ENCODE measurements around the gene AZI2. TPM values are rescaled to one million over a fixed set of nuclear protein-coding genes. Genes with fewer than 3 reads are reported as not detected.

Gene AZI2
- polyA plus RNA-seq, 3 donors, result 57.4 to 134 (median 99.3) TPM

GRCh38 chr3:28322464-28322863 lies 26.2 kb downstream of the AZI2 start:
- Mint-ChIP-seq H3K4me3 (no peak overlapping the region), H3K27ac (no peak overlapping the region), H3K9me3 (no peaks in the 10 kb centered on the region), H3K4me1 (peaks cover 6% of the 10 kb centered on the region), H3K27me3 (ENCODE audit: low read depth in 3 of 3) (no peaks in the 10 kb centered on the region), H3K36me3 (peaks cover 65 to 67% of the 10 kb centered on the region in 2 donors)
- no peaks in the 10 kb centered on the region for H3K9me3 ChIP-seq (replicated peaks in 1 of 2; ENCODE audit: control insufficient read depth in 1 of 2, insufficient read depth in 1 of 2, low read length in 2 of 2)
- no CpG with 5 or more reads among the region's 1 CpG for WGBS (ENCODE audit: insufficient coverage)
- intact Hi-C loops (cut with micrococcal nuclease), result no loop called here
- no peak overlapping the region for H3K4me2 ChIP-seq (replicated peaks; ENCODE audit: extremely low read depth, low read length, poor library complexity, severe bottlenecking)
- no peak for DNase-seq
- no peak overlapping the region for H3K27ac ChIP-seq (ENCODE audit: low read depth in 1 of 2, low read length in 2 of 2)
- peaks cover 4 to 10% of the 10 kb centered on the region in 2 donors for H3K4me1 ChIP-seq (ENCODE audit: control insufficient read depth in 1 of 2, insufficient read depth in 2 of 2, low read length in 2 of 2)
- no peaks in the 10 kb centered on the region for H3K79me2 ChIP-seq (ENCODE audit: insufficient read depth, low read length)
- no peaks in the 10 kb centered on the region for H4K20me1 ChIP-seq (ENCODE audit: insufficient read depth, low read length)
- no peak overlapping the region for H2AFZ ChIP-seq (ENCODE audit: insufficient read depth, low read depth, low read length, poor library complexity, severe bottlenecking)
- H3K27me3 ChIP-seq (ENCODE audit: control insufficient read depth in 2 of 2, insufficient read depth in 2 of 2, low read length in 2 of 2), result no peaks in the 10 kb centered on the region
- H3K36me3 ChIP-seq (replicated peaks in 1 of 2; ENCODE audit: control insufficient read depth in 1 of 2, insufficient read depth in 2 of 2, low read length in 2 of 2), result peaks cover 69 to 89% of the 10 kb centered on the region in 2 donors
- TF ChIP-seq CTCF (IDR thresholded peaks at IDR 0.05), result no peak
- no peak overlapping the region for H3K9ac ChIP-seq (ENCODE audit: insufficient read depth, low read length, poor library complexity, severe bottlenecking)
- H3K4me3 ChIP-seq (replicated peaks in 1 of 3; ENCODE audit: low read depth in 2 of 3, low read length in 3 of 3), result no peak overlapping the region

- Histone ChIP-seq H3K79me2 (ENCODE audit: insufficient read depth, low read length) (no peaks in the 10 kb centered on the region), H3K9ac (ENCODE audit: insufficient read depth, low read length, poor library complexity, severe bottlenecking) (no peak overlapping the region), H3K4me2 (replicated peaks; ENCODE audit: extremely low read depth, low read length, poor library complexity, severe bottlenecking) (no peak overlapping the region), H3K4me3 (replicated peaks in 1 of 3; ENCODE audit: low read depth in 2 of 3, low read length in 3 of 3) (no peak overlapping the region), H2AFZ (ENCODE audit: insufficient read depth, low read depth, low read length, poor library complexity, severe bottlenecking) (no peak overlapping the region), H3K9me3 (replicated peaks in 1 of 2; ENCODE audit: control insufficient read depth in 1 of 2, insufficient read depth in 1 of 2, low read length in 2 of 2) (no peaks in the 10 kb centered on the region), H3K27ac (ENCODE audit: low read depth in 1 of 2, low read length in 2 of 2) (no peak overlapping the region), H4K20me1 (ENCODE audit: insufficient read depth, low read length) (no peaks in the 10 kb centered on the region), H3K27me3 (ENCODE audit: control insufficient read depth in 2 of 2, insufficient read depth in 2 of 2, low read length in 2 of 2) (no peaks in the 10 kb centered on the region), H3K36me3 (replicated peaks in 1 of 2; ENCODE audit: control insufficient read depth in 1 of 2, insufficient read depth in 2 of 2, low read length in 2 of 2) (peaks cover 57 to 80% of the 10 kb centered on the region in 2 donors), H3K4me1 (ENCODE audit: control insufficient read depth in 1 of 2, insufficient read depth in 2 of 2, low read length in 2 of 2) (peaks cover 0 to under 1% of the 10 kb centered on the region in 2 donors)
- H3K27ac Mint-ChIP-seq, result no peak overlapping the region
- intact Hi-C loops (cut with micrococcal nuclease), result no loop called here
- no peak for DNase-seq
- no peaks in the 10 kb centered on the region for H3K9me3 Mint-ChIP-seq
- H3K4me1 Mint-ChIP-seq, result no peaks in the 10 kb centered on the region
- no peak for TF ChIP-seq CTCF (IDR thresholded peaks at IDR 0.05)
- H3K36me3 Mint-ChIP-seq, result peaks cover 59 to 60% of the 10 kb centered on the region in 2 donors
- H3K4me3 Mint-ChIP-seq, result no peak overlapping the region
- no peaks in the 10 kb centered on the region for H3K27me3 Mint-ChIP-seq (ENCODE audit: low read depth in 3 of 3)
These were observed 27.6 kb downstream of the AZI2 start for GRCh38 chr3:28320981-28321380.

All from CD14-positive monocyte (primary cell).